Measurements from ENCODE around the gene FKBP10.

The FKBP10 gene

GRCh38 chr17:41812381-41813151 is at the start of gene FKBP10:
TSS of gene FKBP10 (plus strand) at chr17:41813004. CDS start at chr17:41813035, 31 bp downstream.
- DNase-seq, result no peak

GRCh38 chr17:41763327-41763726 is 49.5 kb upstream of the FKBP10 start:
- no peak for DNase-seq

- DNase-seq, result no peak
These were observed 46.7 kb upstream of the FKBP10 start for GRCh38 chr17:41766135-41766534.

GRCh38 chr17:41767324-41768042 is 45.3 kb upstream of the FKBP10 start:
- DNase-seq, result no peak

- no peak for DNase-seq
These were observed 44.0 kb upstream of the FKBP10 start for GRCh38 chr17:41768682-41769288.

- no peak for DNase-seq
These were observed 43.4 kb upstream of the FKBP10 start for GRCh38 chr17:41769346-41769862.

- DNase-seq, result no peak
These were observed 42.8 kb upstream of the FKBP10 start for GRCh38 chr17:41769985-41770384.

- no peak for DNase-seq
These were observed 41.2 kb upstream of the FKBP10 start for GRCh38 chr17:41771389-41772206.

- no peak for DNase-seq
These were observed 40.6 kb upstream of the FKBP10 start for GRCh38 chr17:41772218-41772585.

- no peak for DNase-seq
These were observed 40.1 kb upstream of the FKBP10 start for GRCh38 chr17:41772586-41773189.

- peak; percentile 11 for DNase-seq
These were observed 39.6 kb upstream of the FKBP10 start for GRCh38 chr17:41773190-41773588.

GRCh38 chr17:41773731-41774193 is 39.0 kb upstream of the FKBP10 start:
- no peak for DNase-seq

GRCh38 chr17:41775394-41776226 is 37.2 kb upstream of the FKBP10 start:
- DNase-seq, result no peak

GRCh38 chr17:41776262-41776900 is 36.4 kb upstream of the FKBP10 start:
- peak; percentile 5 for DNase-seq

- DNase-seq, result peak; percentile 90
These were observed 35.6 kb upstream of the FKBP10 start for GRCh38 chr17:41777157-41777573.

- peak; percentile 95 for DNase-seq
These were observed 35.1 kb upstream of the FKBP10 start for GRCh38 chr17:41777574-41778188.

- no peak for DNase-seq
These were observed 32.9 kb upstream of the FKBP10 start for GRCh38 chr17:41779954-41780353.

- DNase-seq, result no peak
These were observed 31.2 kb upstream of the FKBP10 start for GRCh38 chr17:41781404-41782110.

GRCh38 chr17:41782142-41782541 is 30.7 kb upstream of the FKBP10 start:
- no peak for DNase-seq

Measured in NCI-H1092 treated with DMSO at 0.1 percent for 48 hours (cell line).